ENCODE data around the gene EMID1. TPM values are rescaled to one million over a fixed set of nuclear protein-coding genes. Genes with fewer than 3 reads are reported as not detected.

EMID1 gene
- 7.0 TPM for total RNA-seq

GRCh38 chr22:29205594-29206371 lies at the start of gene EMID1:
Gene EMID1, plus strand, starts transcription at chr22:29205896. Its CDS starts 143 bp downstream, at chr22:29206039.
- DNase-seq (ENCODE audit: low spot score), result no peak

- no peak for DNase-seq (ENCODE audit: low spot score)
These were observed 49.7 kb upstream of the EMID1 start for GRCh38 chr22:29155966-29156365.

GRCh38 chr22:29156507-29156906 lies 49.2 kb upstream of the EMID1 start:
- DNase-seq (ENCODE audit: low spot score), result no peak

GRCh38 chr22:29157759-29158535 lies 47.7 kb upstream of the EMID1 start:
- no peak for DNase-seq (ENCODE audit: low spot score)

- no peak for DNase-seq (ENCODE audit: low spot score)
These were observed 47.1 kb upstream of the EMID1 start for GRCh38 chr22:29158546-29158945.

GRCh38 chr22:29163808-29164207 lies 41.9 kb upstream of the EMID1 start:
- DNase-seq (ENCODE audit: low spot score), result no peak

- no peak for DNase-seq (ENCODE audit: low spot score)
These were observed 40.2 kb upstream of the EMID1 start for GRCh38 chr22:29165321-29166060.

- no peak for DNase-seq (ENCODE audit: low spot score)
These were observed 39.5 kb upstream of the EMID1 start for GRCh38 chr22:29166180-29166579.

GRCh38 chr22:29167032-29167911 lies 38.4 kb upstream of the EMID1 start:
- DNase-seq (ENCODE audit: low spot score), result no peak

- DNase-seq (ENCODE audit: low spot score), result no peak
These were observed 34.0 kb upstream of the EMID1 start for GRCh38 chr22:29171721-29172120.

GRCh38 chr22:29172216-29172615 lies 33.5 kb upstream of the EMID1 start:
- DNase-seq (ENCODE audit: low spot score), result no peak

- DNase-seq (ENCODE audit: low spot score), result no peak
These were observed 30.3 kb upstream of the EMID1 start for GRCh38 chr22:29175312-29175835.

GRCh38 chr22:29183971-29184848 lies 21.5 kb upstream of the EMID1 start:
- no peak for DNase-seq (ENCODE audit: low spot score)

- DNase-seq (ENCODE audit: low spot score), result no peak
These were observed 20.7 kb upstream of the EMID1 start for GRCh38 chr22:29184849-29185490.

- no peak for DNase-seq (ENCODE audit: low spot score)
These were observed 19.4 kb upstream of the EMID1 start for GRCh38 chr22:29186302-29186701.

GRCh38 chr22:29187831-29188230 lies 17.9 kb upstream of the EMID1 start:
- DNase-seq (ENCODE audit: low spot score), result no peak

GRCh38 chr22:29190051-29190450 lies 15.6 kb upstream of the EMID1 start:
- DNase-seq (ENCODE audit: low spot score), result no peak

GRCh38 chr22:29190918-29191317 lies 14.8 kb upstream of the EMID1 start:
- no peak for DNase-seq (ENCODE audit: low spot score)

- DNase-seq (ENCODE audit: low spot score), result no peak
These were observed 12.7 kb upstream of the EMID1 start for GRCh38 chr22:29193021-29193420.

- no peak for DNase-seq (ENCODE audit: low spot score)
These were observed 11.5 kb upstream of the EMID1 start for GRCh38 chr22:29194184-29194583.

Measured in mucosa of gallbladder (tissue), 1 donor.